ENCODE data around the gene SDC4. TPM values are rescaled to one million over a fixed set of nuclear protein-coding genes. Genes with fewer than 3 reads are reported as not detected.
A peak's percentile ranks its signal among the peaks of the same experiment; 100 is the strongest.

SDC4 gene, protein sequence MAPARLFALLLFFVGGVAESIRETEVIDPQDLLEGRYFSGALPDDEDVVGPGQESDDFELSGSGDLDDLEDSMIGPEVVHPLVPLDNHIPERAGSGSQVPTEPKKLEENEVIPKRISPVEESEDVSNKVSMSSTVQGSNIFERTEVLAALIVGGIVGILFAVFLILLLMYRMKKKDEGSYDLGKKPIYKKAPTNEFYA
- total RNA-seq = 10 to 100 TPM in 1 of 5 experiments, 1 to 10 TPM in 1, under 1 TPM in 3; 0.38 to 46.7 (median 0.56) TPM
- under 1 TPM in 1 of 2 donors, not detected in 1; 0.21 TPM for polyA plus RNA-seq
- total RNA-seq = 0.81 reads per million

DNA sequence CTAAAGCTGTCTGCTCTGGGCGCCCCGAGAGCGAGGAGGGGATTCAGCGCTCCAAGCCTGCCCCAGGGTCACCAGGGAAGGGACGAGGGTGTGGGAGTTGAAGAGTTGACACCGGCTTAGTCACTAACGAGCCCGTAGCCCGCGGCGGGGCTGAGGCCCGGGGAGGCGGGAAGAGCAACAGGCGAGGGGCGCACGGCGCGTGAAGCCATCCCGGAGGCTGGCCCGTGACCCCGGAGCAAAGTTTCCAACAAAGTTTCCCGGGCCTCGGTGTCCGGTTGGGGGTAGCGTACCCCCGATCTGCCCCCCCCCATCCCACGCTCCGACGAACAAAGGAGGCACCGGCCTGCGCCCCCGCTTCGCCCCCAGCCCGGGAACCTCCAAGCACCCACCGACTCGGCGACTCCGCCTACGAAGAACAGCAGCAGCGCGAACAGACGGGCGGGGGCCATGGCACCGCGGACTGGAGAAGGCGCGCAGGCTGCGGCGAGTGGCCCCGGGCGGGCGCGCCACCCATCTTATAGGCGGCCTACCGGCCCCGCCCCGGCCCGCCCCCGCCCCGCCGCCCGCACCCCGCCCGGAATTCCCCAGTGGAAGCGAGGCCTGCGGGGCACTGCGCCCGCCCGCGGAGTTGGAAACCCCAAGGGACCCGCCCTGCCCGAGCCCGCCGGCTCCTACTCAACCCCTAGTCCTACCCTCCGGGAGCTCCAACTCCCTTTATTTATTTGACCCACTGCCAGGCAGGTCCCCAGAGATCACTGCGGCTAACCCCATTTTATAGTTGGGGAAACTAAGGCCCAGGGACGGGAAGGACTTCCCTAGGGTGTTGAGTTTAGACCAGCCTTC, at the start of gene SDC4:
SDC4 (minus strand) TSS at position 489 of the 843 bp plus-strand sequence; CDS start at position 449, 40 bp downstream.
- peaks cover 3 to 51% (median 7%) of the 10 kb centered on the region in 7 donors for H3K4me1 Mint-ChIP-seq
- peak within 1 kb of the TSS; percentile 45 to 95 (median 74) for H3K4me3 Mint-ChIP-seq
- DNase-seq = peak in 3 of 9 donors; percentile 13 to 85 (median 42)
- ChIA-PET CTCF (interaction anchor here (0.6 kb wide), 1 partner anchor 495 kb away, joined by 3 read pairs; no protein-coding TSS in a partner anchor), POLR2A (interaction anchor here (1.0 kb wide), 1 partner anchor 15 kb away, joined by 7 read pairs; the partner anchor contains the start of gene SYS1)
- H3K36me3 ChIP-seq (ENCODE audit: control insufficient read depth in 2 of 3, insufficient read depth in 3 of 3, low read length in 3 of 3) = no peaks in the 10 kb centered on the region
- peak within 1 kb of the TSS; percentile 54 for H3K4me3 ChIP-seq (ENCODE audit: low read length)
- H3K27me3 Mint-ChIP-seq = peaks cover 0 to 18% (median 7%) of the 10 kb centered on the region in 5 donors
- ATAC-seq = peak; percentile 87
- peak within 1 kb of the TSS in 1 of 9 donors; percentile 83 for H3K27ac Mint-ChIP-seq
- H3K36me3 Mint-ChIP-seq = no peaks in the 10 kb centered on the region
- intact Hi-C loops (cut with micrococcal nuclease) = loop anchor here in 1 of 2 donors (1.0 to 2.0 kb wide), 2 partner anchors 9 to 29 kb away; no protein-coding TSS in a partner anchor
- no peaks in the 10 kb centered on the region for H3K9me3 ChIP-seq (ENCODE audit: control insufficient read depth in 2 of 3, low read length in 3 of 3)
- peaks cover 4% of the 10 kb centered on the region in 2 donors for H3K4me1 ChIP-seq (ENCODE audit: control insufficient read depth in 2 of 2, insufficient read depth in 2 of 2, low read length in 2 of 2)
- no peak within 1 kb of the TSS for H3K27ac ChIP-seq (ENCODE audit: low read depth, low read length)
- no peaks in the 10 kb centered on the region for H3K27me3 ChIP-seq (ENCODE audit: control insufficient read depth in 2 of 2, insufficient read depth in 2 of 2, low read length in 2 of 2)
- no peaks in the 10 kb centered on the region for H3K9me3 Mint-ChIP-seq

DNA sequence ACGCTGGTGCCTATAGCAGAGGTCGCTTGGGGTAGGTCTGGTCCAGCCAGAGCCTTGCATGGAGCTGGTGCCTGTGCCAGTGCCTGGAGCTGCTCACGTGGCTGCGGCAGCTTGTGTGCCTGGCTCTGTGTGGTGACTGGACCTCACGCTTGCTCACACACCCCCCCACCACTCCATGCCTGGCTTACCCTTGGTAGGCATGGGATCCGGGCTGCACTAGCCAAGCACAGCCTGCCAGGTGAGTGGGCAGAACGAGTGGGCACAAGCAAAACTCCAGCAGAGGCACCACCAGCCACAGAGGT, 46.8 kb upstream of the SDC4 start:
- ATAC-seq = no peak
- H3K4me1 Mint-ChIP-seq = no peaks in the 10 kb centered on the region
- intact Hi-C loops (cut with micrococcal nuclease) = no loop called here
- no peak overlapping the region for H3K4me3 Mint-ChIP-seq
- no peak overlapping the region for H3K27ac Mint-ChIP-seq
- ChIA-PET POLR2A (no interaction called here), CTCF (no interaction called here)
- peaks cover 3 to 9% (median 6%) of the 10 kb centered on the region in 11 donors for H3K9me3 Mint-ChIP-seq
- Histone ChIP-seq H3K4me3 (ENCODE audit: low read length) (no peak overlapping the region), H3K9me3 (ENCODE audit: control insufficient read depth in 2 of 3, low read length in 3 of 3) (peaks cover 0 to 1% (median 0%) of the 10 kb centered on the region in 3 experiments), H3K36me3 (ENCODE audit: control insufficient read depth in 2 of 3, insufficient read depth in 3 of 3, low read length in 3 of 3) (no peaks in the 10 kb centered on the region), H3K27ac (ENCODE audit: low read depth, low read length) (no peak overlapping the region), H3K27me3 (ENCODE audit: control insufficient read depth in 2 of 2, insufficient read depth in 2 of 2, low read length in 2 of 2) (no peaks in the 10 kb centered on the region), H3K4me1 (ENCODE audit: control insufficient read depth in 2 of 2, insufficient read depth in 2 of 2, low read length in 2 of 2) (no peaks in the 10 kb centered on the region)
- peaks cover 6 to 38% (median 9%) of the 10 kb centered on the region in 5 donors for H3K36me3 Mint-ChIP-seq
- no peaks in the 10 kb centered on the region for H3K27me3 Mint-ChIP-seq
- no peak for DNase-seq

DNA sequence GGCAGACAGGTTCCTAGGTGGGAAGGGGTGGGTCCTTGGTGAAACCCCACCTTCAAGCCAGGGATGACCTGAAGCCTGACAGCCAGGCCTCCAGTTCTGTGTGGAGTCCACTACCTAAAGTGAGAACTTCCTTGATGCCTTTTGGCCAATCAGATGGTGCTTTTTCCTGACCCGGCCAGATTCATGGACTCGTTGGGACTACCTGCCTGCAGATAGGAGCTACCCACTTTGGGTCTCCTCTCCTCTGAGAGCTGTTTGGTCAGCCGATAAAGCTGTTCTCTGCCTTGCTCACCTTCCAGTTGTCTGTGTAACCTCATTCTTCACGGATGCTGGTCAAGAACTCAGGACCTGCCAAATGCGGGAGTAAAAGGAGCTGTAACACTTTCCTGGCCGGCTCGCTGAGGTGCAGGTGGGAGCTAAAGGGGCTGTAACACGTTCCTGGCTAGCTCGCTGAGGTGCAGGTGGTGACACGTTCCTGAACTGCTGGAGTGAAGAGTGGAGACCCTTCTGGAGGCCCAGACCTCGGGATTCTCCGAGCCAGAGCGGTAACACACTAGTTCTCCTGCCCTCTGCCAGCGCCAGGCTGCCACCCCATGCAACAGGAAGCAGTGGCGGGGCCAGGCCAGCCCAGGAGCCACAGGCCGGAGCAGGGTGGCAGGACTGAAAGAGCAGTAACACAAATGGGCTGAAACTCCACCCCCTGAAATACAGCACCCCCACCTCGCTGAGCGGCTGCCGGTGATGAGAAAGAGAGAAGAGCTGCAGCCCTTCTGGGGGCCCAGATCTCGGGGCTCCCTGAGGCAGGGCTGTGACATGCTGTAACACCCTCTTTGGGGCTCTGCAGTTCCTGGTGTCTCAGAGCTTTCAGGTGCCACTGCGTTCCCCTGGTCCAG, 46.2 kb upstream of the SDC4 start:
- no peaks in the 10 kb centered on the region for H3K9me3 ChIP-seq (ENCODE audit: control insufficient read depth in 2 of 3, low read length in 3 of 3)
- ChIA-PET CTCF (no interaction called here), POLR2A (no interaction called here)
- no peaks in the 10 kb centered on the region for H3K27me3 Mint-ChIP-seq
- H3K4me1 Mint-ChIP-seq = no peaks in the 10 kb centered on the region
- H3K27ac ChIP-seq (ENCODE audit: low read depth, low read length) = no peak overlapping the region
- H3K9me3 Mint-ChIP-seq = peaks cover 0 to 4% (median under 1%) of the 10 kb centered on the region in 11 donors
- DNase-seq (no peak), ATAC-seq (no peak)
- H3K4me3 ChIP-seq (ENCODE audit: low read length) = no peak overlapping the region
- H3K36me3 ChIP-seq (ENCODE audit: control insufficient read depth in 2 of 3, insufficient read depth in 3 of 3, low read length in 3 of 3) = no peaks in the 10 kb centered on the region
- H3K4me1 ChIP-seq (ENCODE audit: control insufficient read depth in 2 of 2, insufficient read depth in 2 of 2, low read length in 2 of 2) = no peaks in the 10 kb centered on the region
- H3K36me3 Mint-ChIP-seq = peaks cover 1 to 35% (median 3%) of the 10 kb centered on the region in 5 donors
- H3K4me3 Mint-ChIP-seq = no peak overlapping the region
- intact Hi-C loops (cut with micrococcal nuclease) = no loop called here
- H3K27ac Mint-ChIP-seq = no peak overlapping the region
- H3K27me3 ChIP-seq (ENCODE audit: control insufficient read depth in 2 of 2, insufficient read depth in 2 of 2, low read length in 2 of 2) = no peaks in the 10 kb centered on the region

DNA sequence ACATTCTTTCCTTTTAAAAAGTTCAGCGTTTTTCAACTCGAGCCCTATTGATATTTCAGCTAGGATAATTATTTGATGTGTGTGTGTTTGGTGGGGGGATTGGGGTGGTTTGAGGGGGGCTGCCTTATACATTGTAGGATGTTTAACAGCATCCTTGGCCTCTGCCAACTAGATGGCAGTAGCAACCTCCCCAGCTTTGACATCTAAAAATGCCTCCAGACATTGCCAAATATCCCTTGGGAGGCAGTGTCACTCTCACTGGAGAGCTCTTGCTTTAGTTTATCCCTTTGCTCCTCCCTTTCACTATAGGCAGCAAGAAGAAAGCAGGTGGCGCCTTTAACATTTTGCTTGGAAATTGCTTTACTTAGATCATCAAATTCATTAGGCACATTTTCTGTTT, 44.5 kb upstream of the SDC4 start:
- Histone ChIP-seq H3K4me3 (ENCODE audit: low read length) (no peak overlapping the region), H3K9me3 (ENCODE audit: control insufficient read depth in 2 of 3, low read length in 3 of 3) (no peaks in the 10 kb centered on the region), H3K4me1 (ENCODE audit: control insufficient read depth in 2 of 2, insufficient read depth in 2 of 2, low read length in 2 of 2) (no peaks in the 10 kb centered on the region), H3K27ac (ENCODE audit: low read depth, low read length) (no peak overlapping the region), H3K36me3 (ENCODE audit: control insufficient read depth in 2 of 3, insufficient read depth in 3 of 3, low read length in 3 of 3) (no peaks in the 10 kb centered on the region), H3K27me3 (ENCODE audit: control insufficient read depth in 2 of 2, insufficient read depth in 2 of 2, low read length in 2 of 2) (no peaks in the 10 kb centered on the region)
- H3K27ac Mint-ChIP-seq = no peak overlapping the region
- DNase-seq = no peak
- no peaks in the 10 kb centered on the region for H3K4me1 Mint-ChIP-seq
- peaks cover 0 to 3% (median 0%) of the 10 kb centered on the region in 11 donors for H3K9me3 Mint-ChIP-seq
- intact Hi-C loops (cut with micrococcal nuclease) = no loop called here
- POLR2A ChIA-PET = no interaction called here
- no peak for ATAC-seq
- H3K4me3 Mint-ChIP-seq = no peak overlapping the region
- CTCF ChIA-PET = no interaction called here
- peaks cover 0 to 29% (median 5%) of the 10 kb centered on the region in 5 donors for H3K36me3 Mint-ChIP-seq
- H3K27me3 Mint-ChIP-seq = no peaks in the 10 kb centered on the region

DNA sequence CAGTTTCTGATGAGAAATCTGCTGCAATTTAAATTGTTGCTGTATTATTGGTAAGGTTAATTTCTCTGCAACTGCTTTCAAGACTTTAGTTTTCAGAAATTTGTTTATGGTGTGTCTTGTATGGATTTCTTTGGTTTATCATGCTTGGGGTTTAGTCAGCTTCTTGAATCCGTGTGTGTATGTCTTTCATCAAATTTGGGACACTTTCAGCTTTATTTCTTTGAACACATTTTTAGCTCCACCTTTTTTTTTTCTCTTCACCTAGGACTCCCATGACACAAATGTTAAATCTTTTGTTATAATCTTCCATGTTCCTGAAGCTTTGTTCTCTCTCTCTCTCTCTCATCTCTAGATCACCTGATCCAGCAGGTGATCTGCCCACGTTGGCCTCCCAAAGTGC, 43.3 kb upstream of the SDC4 start:
- Histone ChIP-seq H3K27ac (ENCODE audit: low read depth, low read length) (no peak overlapping the region), H3K4me3 (ENCODE audit: low read length) (no peak overlapping the region), H3K4me1 (ENCODE audit: control insufficient read depth in 2 of 2, insufficient read depth in 2 of 2, low read length in 2 of 2) (no peaks in the 10 kb centered on the region), H3K9me3 (ENCODE audit: control insufficient read depth in 2 of 3, low read length in 3 of 3) (no peaks in the 10 kb centered on the region), H3K27me3 (ENCODE audit: control insufficient read depth in 2 of 2, insufficient read depth in 2 of 2, low read length in 2 of 2) (no peaks in the 10 kb centered on the region), H3K36me3 (ENCODE audit: control insufficient read depth in 2 of 3, insufficient read depth in 3 of 3, low read length in 3 of 3) (no peaks in the 10 kb centered on the region)
- DNase-seq (no peak), ATAC-seq (no peak)
- Mint-ChIP-seq H3K36me3 (peaks cover 0 to 31% (median 11%) of the 10 kb centered on the region in 5 donors), H3K9me3 (peaks cover 0 to 5% (median 0%) of the 10 kb centered on the region in 11 donors), H3K27ac (peak overlapping the region in 2 of 9 donors; percentile 5 to 48), H3K4me3 (no peak overlapping the region), H3K27me3 (peaks cover 0 to 2% (median 0%) of the 10 kb centered on the region in 5 donors), H3K4me1 (peaks cover 0 to 4% (median 0%) of the 10 kb centered on the region in 7 donors)
- intact Hi-C loops (cut with micrococcal nuclease) = no loop called here
- ChIA-PET POLR2A (no interaction called here), CTCF (no interaction called here)

DNA sequence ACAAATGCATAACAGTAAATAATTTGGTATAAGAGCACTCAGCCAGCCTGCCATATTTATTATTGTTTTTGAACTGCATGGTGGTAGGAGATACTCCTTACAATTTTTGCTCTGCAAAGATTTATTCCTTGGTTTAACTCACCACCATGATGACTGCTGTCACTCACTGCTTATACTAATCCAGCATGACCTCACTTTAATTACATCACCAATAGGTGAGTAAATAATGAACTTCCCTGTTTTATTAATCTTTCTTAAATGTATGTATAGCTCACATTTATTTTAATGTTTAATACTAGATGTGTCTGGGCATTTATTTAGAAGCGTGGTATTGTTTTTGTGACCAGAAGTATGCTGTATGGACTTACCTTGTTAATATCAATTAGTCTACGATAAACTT, 42.7 kb upstream of the SDC4 start:
- Histone ChIP-seq H3K36me3 (ENCODE audit: control insufficient read depth in 2 of 3, insufficient read depth in 3 of 3, low read length in 3 of 3) (no peaks in the 10 kb centered on the region), H3K4me1 (ENCODE audit: control insufficient read depth in 2 of 2, insufficient read depth in 2 of 2, low read length in 2 of 2) (no peaks in the 10 kb centered on the region), H3K27me3 (ENCODE audit: control insufficient read depth in 2 of 2, insufficient read depth in 2 of 2, low read length in 2 of 2) (no peaks in the 10 kb centered on the region), H3K9me3 (ENCODE audit: control insufficient read depth in 2 of 3, low read length in 3 of 3) (no peaks in the 10 kb centered on the region), H3K27ac (ENCODE audit: low read depth, low read length) (no peak overlapping the region), H3K4me3 (ENCODE audit: low read length) (no peak overlapping the region)
- intact Hi-C loops (cut with micrococcal nuclease) = no loop called here
- ATAC-seq (no peak), DNase-seq (no peak)
- Mint-ChIP-seq H3K36me3 (peaks cover 0 to 31% (median 12%) of the 10 kb centered on the region in 5 donors), H3K27me3 (peaks cover 0 to 2% (median 0%) of the 10 kb centered on the region in 5 donors), H3K4me1 (peaks cover 0 to 4% (median 0%) of the 10 kb centered on the region in 7 donors), H3K9me3 (peaks cover 0 to 5% (median 0%) of the 10 kb centered on the region in 11 donors), H3K4me3 (no peak overlapping the region), H3K27ac (no peak overlapping the region)
- ChIA-PET POLR2A (no interaction called here), CTCF (no interaction called here)
